Activated CD4-positive, alpha-beta T cell treated with anti-CD3 and anti-CD28 coated beads, Interleukin-2, amount 10 ng/mL, durations not matched to agents 24 days and 14 days (primary cell): ENCODE results near the gene SLC15A3. TPM values are rescaled to one million over a fixed set of nuclear protein-coding genes. Genes with fewer than 3 reads are reported as not detected.
"Not testable (repeated sequence)": the region's sequence is repeated elsewhere in the genome, so short reads cannot be mapped to it uniquely, and the experiment has no call there.

Experiments used
- DNase-seq: peaks from one replicate; pipeline ENCODE4 v3.0.0; 2022
- H3K27ac Mint-ChIP-seq: one replicate; pipeline ENCODE4 v1.8.0; 2022; ENCODE audit warnings: mild to moderate bottlenecking, mixed read lengths
- H3K27me3 Mint-ChIP-seq: one replicate; pipeline ENCODE4 v1.8.0; 2022; ENCODE audit warnings: mixed read lengths
- H3K36me3 Mint-ChIP-seq: one replicate; pipeline ENCODE4 v1.8.0; 2022; ENCODE audit warnings: low read depth, mild to moderate bottlenecking, mixed read lengths
- H3K4me1 Mint-ChIP-seq: one replicate; pipeline ENCODE4 v1.8.0; 2021; ENCODE audit warnings: mixed read lengths
- H3K4me3 Mint-ChIP-seq: one replicate; pipeline ENCODE4 v1.8.0; 2022; ENCODE audit warnings: mild to moderate bottlenecking, moderate library complexity, mixed read lengths
- H3K9me3 Mint-ChIP-seq: one replicate; pipeline ENCODE4 v1.8.0; 2021; ENCODE audit warnings: mixed read lengths
- intact Hi-C: fragments of 100-400 bp; cut with micrococcal nuclease; formaldehyde crosslinking; loops from one replicate; pipeline ENCODE4 v1.15.1; 2023
- total RNA-seq: library from RNA; stranded (reverse); gene quantifications from 2 replicates; pipeline ENCODE4 v1.2.3, GENCODE V29; 2022

The SLC15A3 gene
- total RNA-seq, 1 donor from 2014 or later = 4.0 TPM

DNA sequence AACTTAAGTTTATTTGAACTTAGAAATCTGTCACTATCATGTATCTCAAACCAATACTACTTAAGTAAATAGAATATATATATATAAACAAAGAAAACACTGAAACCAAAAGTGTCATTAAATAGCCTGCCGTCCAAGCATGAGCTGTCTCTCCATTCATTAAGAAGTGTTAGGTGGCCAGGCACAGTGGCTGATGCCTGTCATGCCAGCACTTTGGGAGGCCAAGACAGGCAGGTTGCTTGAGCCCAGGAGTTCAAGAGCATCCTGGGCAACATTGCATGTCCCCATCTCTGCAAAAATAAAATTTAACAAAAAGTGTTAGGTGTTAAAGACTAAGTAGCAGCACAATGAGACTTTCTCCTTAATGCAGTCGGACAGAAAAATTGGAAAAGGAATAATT lies 33.5 kb upstream of the SLC15A3 start:
- peaks cover 87% of the 10 kb centered on the region for H3K4me1 Mint-ChIP-seq
- DNase-seq = peak; percentile 68
- H3K4me3 Mint-ChIP-seq = peak overlapping the region; percentile 84
- H3K27me3 Mint-ChIP-seq = no peaks in the 10 kb centered on the region
- peak overlapping the region; percentile 94 for H3K27ac Mint-ChIP-seq
- H3K36me3 Mint-ChIP-seq = peaks cover 83% of the 10 kb centered on the region
- intact Hi-C loops = no loop called here
- H3K9me3 Mint-ChIP-seq = no peaks in the 10 kb centered on the region

- Mint-ChIP-seq H3K4me1 (peaks cover 89% of the 10 kb centered on the region), H3K9me3 (no peaks in the 10 kb centered on the region), H3K27ac (peak overlapping the region; percentile 94), H3K27me3 (no peaks in the 10 kb centered on the region), H3K4me3 (peak overlapping the region; percentile 84), H3K36me3 (peaks cover 83% of the 10 kb centered on the region)
- intact Hi-C loops = no loop called here
- DNase-seq = peak; percentile 66
These were observed 32.7 kb upstream of the SLC15A3 start for GRCh38 chr11:60984636-60985035.

- Mint-ChIP-seq H3K27me3 (no peaks in the 10 kb centered on the region), H3K4me3 (peak overlapping the region; percentile 84), H3K4me1 (peaks cover 86% of the 10 kb centered on the region), H3K9me3 (no peaks in the 10 kb centered on the region), H3K27ac (peak overlapping the region; percentile 94), H3K36me3 (peaks cover 80% of the 10 kb centered on the region)
- intact Hi-C loops = no loop called here
- DNase-seq = peak; percentile 66
These were observed 32.2 kb upstream of the SLC15A3 start for GRCh38 chr11:60984149-60984548.

DNA sequence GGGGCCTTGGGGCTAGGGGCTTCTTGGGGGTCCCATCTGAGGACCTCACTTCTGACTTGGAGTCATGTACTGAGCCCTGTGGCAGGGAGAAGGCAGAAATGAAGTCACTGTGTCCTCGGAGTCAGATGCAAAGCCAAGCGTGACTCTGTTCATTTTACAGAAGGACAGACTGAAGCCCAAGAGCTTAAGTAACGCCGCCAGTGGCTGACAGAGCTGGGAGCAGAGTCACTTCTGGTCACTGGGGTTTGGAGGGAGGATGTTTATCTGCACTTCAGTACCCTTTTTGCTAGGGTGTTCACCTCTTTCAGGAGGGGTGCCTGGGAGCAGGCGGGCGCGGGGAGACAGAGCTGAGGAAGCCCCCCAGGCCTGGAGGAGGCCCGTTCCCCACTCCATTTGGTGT lies 30.2 kb upstream of the SLC15A3 start:
- Mint-ChIP-seq H3K4me1 (peaks cover 85% of the 10 kb centered on the region), H3K9me3 (no peaks in the 10 kb centered on the region), H3K27me3 (no peaks in the 10 kb centered on the region), H3K27ac (peak overlapping the region; percentile 94), H3K4me3 (peak overlapping the region; percentile 84), H3K36me3 (peaks cover 76% of the 10 kb centered on the region)
- DNase-seq = peak; percentile 80
- intact Hi-C loops = no loop called here

- H3K36me3 Mint-ChIP-seq = peaks cover 76% of the 10 kb centered on the region
- intact Hi-C loops = no loop called here
- H3K9me3 Mint-ChIP-seq = peaks cover 2% of the 10 kb centered on the region
- no peaks in the 10 kb centered on the region for H3K27me3 Mint-ChIP-seq
- peaks cover 83% of the 10 kb centered on the region for H3K4me1 Mint-ChIP-seq
- H3K4me3 Mint-ChIP-seq = peak overlapping the region; percentile 84
- DNase-seq = peak; percentile 78
- H3K27ac Mint-ChIP-seq = peak overlapping the region; percentile 94
These were observed 29.5 kb upstream of the SLC15A3 start for GRCh38 chr11:60981515-60981914.

DNA sequence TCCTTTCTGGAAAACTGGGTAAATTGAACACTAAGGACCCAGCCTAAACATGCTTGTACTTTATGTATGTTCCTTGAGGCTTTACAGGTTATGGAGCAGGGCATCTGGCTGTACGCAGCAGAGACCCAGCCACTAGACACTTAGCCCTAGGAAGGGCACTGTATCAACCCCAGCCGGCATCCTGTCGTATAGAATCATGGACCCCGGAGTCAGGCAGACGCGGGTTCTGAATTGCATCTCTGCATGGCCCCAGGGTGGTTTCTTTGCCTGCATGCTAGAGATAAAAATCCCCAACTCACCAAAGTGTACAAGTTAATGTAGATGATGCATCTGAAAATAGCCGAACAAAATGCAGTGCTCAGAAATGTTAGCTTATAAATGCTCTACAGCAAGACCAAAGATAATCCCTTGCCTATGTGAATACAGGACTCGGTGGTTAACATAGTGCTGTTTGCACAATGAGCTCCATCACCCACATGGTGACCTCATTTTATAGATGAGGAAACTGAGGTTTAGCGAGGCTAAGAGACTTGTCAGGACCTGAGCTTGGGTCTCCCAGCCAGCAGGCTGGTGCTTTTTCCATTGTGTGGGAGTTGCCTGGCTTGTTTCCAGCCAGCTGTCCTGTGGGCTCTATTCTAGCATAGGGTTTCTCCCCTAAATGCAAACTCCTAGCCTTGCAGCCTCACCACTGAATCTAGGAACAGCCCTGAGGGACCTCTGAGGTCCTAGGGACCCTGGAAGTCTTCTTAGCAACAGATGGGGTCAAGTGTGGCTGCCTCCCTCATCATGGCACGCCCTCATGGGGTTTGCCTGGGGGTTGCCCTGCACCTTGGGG lies 26.8 kb upstream of the SLC15A3 start:
- peak overlapping the region; percentile 95 for H3K27ac Mint-ChIP-seq
- peaks cover 72% of the 10 kb centered on the region for H3K4me1 Mint-ChIP-seq
- intact Hi-C loops = loop anchor here (1.0 to 2.0 kb wide), 6 partner anchors 8 to 134 kb away; partner anchors contain the start of gene TMEM109
- peak overlapping the region; percentile 90 for H3K4me3 Mint-ChIP-seq
- no peaks in the 10 kb centered on the region for H3K27me3 Mint-ChIP-seq
- H3K9me3 Mint-ChIP-seq = peaks cover 3% of the 10 kb centered on the region
- peaks cover 77% of the 10 kb centered on the region for H3K36me3 Mint-ChIP-seq
- DNase-seq = peak; percentile 84

GRCh38 chr11:60977836-60978235 lies 25.9 kb upstream of the SLC15A3 start:
- intact Hi-C loops = loop anchor here (1.0 to 2.0 kb wide), 6 partner anchors 8 to 135 kb away; partner anchors contain the start of gene TMEM109
- H3K4me3 Mint-ChIP-seq = peak overlapping the region; percentile 90
- H3K9me3 Mint-ChIP-seq = peaks cover 3% of the 10 kb centered on the region
- peaks cover 63% of the 10 kb centered on the region for H3K4me1 Mint-ChIP-seq
- DNase-seq = no peak
- peaks cover 75% of the 10 kb centered on the region for H3K36me3 Mint-ChIP-seq
- H3K27me3 Mint-ChIP-seq = no peaks in the 10 kb centered on the region
- peak overlapping the region; percentile 95 for H3K27ac Mint-ChIP-seq

DNA sequence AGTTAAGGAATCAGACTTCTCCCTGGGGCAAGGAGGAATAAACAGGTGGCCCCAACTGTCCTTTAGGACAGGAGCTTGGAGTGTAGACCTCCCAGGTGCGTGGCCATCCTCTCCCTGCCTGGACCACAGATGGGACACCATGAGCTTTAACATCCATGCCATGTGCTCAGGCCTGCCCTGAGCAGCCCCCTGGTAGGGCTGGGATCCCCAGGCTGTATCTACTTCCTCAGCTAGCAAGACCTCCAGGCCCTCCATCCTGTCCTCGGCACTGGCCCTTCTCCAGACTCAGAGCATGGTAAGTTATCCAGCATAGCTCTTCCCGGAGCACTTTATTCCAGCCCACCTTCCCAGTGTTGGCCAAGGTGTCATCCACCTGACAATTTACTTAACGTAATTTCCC lies 25.2 kb upstream of the SLC15A3 start:
- Mint-ChIP-seq H3K9me3 (peaks cover 3% of the 10 kb centered on the region), H3K27ac (peak overlapping the region; percentile 95), H3K27me3 (no peaks in the 10 kb centered on the region), H3K4me3 (peak overlapping the region; percentile 90), H3K4me1 (peaks cover 57% of the 10 kb centered on the region), H3K36me3 (peaks cover 75% of the 10 kb centered on the region)
- peak; percentile 62 for DNase-seq
- intact Hi-C loops = no loop called here

GRCh38 chr11:60974726-60975125 lies 22.8 kb upstream of the SLC15A3 start:
- Mint-ChIP-seq H3K4me3 (peak overlapping the region; percentile 93), H3K36me3 (peaks cover 60% of the 10 kb centered on the region), H3K27me3 (no peaks in the 10 kb centered on the region), H3K4me1 (peaks cover 54% of the 10 kb centered on the region), H3K27ac (peak overlapping the region; percentile 99), H3K9me3 (peaks cover 3% of the 10 kb centered on the region)
- intact Hi-C loops = loop anchor here (1.0 kb wide), 1 partner anchor 12 kb away; no protein-coding TSS in a partner anchor
- peak; percentile 75 for DNase-seq

- Mint-ChIP-seq H3K27ac (peak overlapping the region; percentile 99), H3K4me1 (peaks cover 55% of the 10 kb centered on the region), H3K4me3 (peak overlapping the region; percentile 93), H3K36me3 (peaks cover 59% of the 10 kb centered on the region)
- peak; percentile 73 for DNase-seq
- H3K27me3 Mint-ChIP-seq, H3K9me3 Mint-ChIP-seq: not testable (repeated sequence)
- intact Hi-C loops = loop anchor here (1.0 kb wide), 1 partner anchor 12 kb away; no protein-coding TSS in a partner anchor
These were observed 22.3 kb upstream of the SLC15A3 start for GRCh38 chr11:60974316-60974715.

DNA sequence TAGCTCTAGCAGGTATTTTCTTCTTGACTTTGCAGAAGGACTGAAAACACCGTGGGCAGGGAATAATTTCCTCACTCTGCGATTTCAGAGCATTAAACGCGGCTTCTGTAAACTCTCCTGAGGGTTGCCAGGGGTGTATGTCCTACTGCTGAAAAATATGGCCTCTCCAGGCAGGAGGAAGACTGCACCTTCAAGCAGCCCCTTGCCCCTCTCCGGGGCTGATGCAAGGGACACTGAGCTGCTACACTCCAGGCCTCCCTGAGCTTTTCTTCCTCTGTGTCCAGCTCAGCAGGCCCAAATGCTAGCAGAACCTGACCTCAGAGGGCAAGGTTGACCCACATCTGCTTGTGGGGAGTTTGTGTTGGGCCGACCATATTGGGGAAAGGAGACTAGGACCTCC lies 21.7 kb upstream of the SLC15A3 start:
- intact Hi-C loops = loop anchor here (1.0 kb wide), 1 partner anchor 13 kb away; no protein-coding TSS in a partner anchor
- peak overlapping the region; percentile 93 for H3K4me3 Mint-ChIP-seq
- peaks cover 56% of the 10 kb centered on the region for H3K36me3 Mint-ChIP-seq
- H3K9me3 Mint-ChIP-seq = peaks cover 3% of the 10 kb centered on the region
- H3K27ac Mint-ChIP-seq = peak overlapping the region; percentile 99
- DNase-seq = peak; percentile 75
- H3K4me1 Mint-ChIP-seq = peaks cover 50% of the 10 kb centered on the region
- H3K27me3 Mint-ChIP-seq = no peaks in the 10 kb centered on the region

DNA sequence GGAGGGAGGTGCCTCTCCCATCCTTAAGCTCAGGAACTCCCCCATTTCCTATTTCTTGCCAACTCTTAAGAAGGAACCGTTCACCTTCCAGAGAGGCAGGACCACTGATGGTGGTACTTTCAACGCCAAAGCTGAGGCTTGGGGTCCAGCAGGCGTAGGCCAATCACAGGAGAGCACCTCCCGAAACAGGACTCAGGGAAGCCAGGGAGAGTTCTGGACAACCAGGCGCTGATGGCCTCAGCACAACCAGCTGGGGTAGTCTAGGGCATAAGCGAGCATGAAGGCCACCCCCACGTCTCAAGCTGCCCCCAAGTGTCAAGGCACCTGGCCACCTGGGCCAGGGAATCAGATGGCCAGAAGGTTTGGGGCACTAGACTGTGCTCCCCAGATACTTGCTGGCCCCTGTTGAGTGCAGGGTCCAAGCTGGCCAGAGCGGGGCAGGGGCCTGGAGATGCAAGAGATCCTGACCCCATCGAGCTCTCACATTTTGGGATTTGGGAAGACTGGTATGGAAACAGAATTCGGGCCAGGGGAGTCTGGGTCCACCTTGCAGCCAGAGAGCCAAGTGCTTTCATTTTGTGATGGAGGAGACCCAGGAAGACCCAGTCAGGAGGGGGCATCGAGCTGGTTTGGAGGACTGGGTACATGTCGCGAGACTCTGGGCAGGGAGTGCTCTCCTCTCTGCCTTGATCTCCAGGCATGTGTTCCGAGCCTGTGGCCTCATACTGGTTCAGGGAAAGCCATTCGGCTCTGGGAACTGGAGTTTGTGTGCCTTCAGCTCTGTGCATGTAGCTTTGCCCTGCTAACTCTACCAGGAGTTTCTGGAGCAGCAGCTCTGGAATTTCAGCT lies 20.4 kb upstream of the SLC15A3 start:
- intact Hi-C loops = loop anchor here (1.0 kb wide), 1 partner anchor 57 kb away; no protein-coding TSS in a partner anchor
- peaks cover 6% of the 10 kb centered on the region for H3K27me3 Mint-ChIP-seq
- peaks cover 48% of the 10 kb centered on the region for H3K36me3 Mint-ChIP-seq
- H3K4me1 Mint-ChIP-seq = peaks cover 38% of the 10 kb centered on the region
- H3K4me3 Mint-ChIP-seq = peak overlapping the region; percentile 93
- peaks cover 3% of the 10 kb centered on the region for H3K9me3 Mint-ChIP-seq
- H3K27ac Mint-ChIP-seq = peak overlapping the region; percentile 99
- peak; percentile 82 for DNase-seq

- Mint-ChIP-seq H3K4me1 (peaks cover 31% of the 10 kb centered on the region), H3K27ac (peak within 1 kb of the TSS; percentile 99)
These were observed 19.5 kb upstream of the SLC15A3 start, which contains the start of gene CD6 for GRCh38 chr11:60971520-60971919. TSS of gene CD6 (plus strand) at chr11:60971680. CDS start at chr11:60971866, 186 bp downstream.

More at GRCh38 chr11:60971520-60971919, 19.5 kb upstream of the SLC15A3 start, which contains the start of gene CD6:
- Mint-ChIP-seq H3K4me3 (peak within 1 kb of the TSS; percentile 93), H3K36me3 (peaks cover 42% of the 10 kb centered on the region), H3K9me3 (peaks cover under 1% of the 10 kb centered on the region), H3K27me3 (peaks cover 7% of the 10 kb centered on the region)
- DNase-seq = peak; percentile 91
- intact Hi-C loops = loop anchor here (2.0 kb wide), 1 partner anchor 51 kb away; no protein-coding TSS in a partner anchor
